UCSD-AML1 (cell line): ENCODE results near the gene DDX19B.
"Not testable (repeated sequence)": the region's sequence is repeated elsewhere in the genome, so short reads cannot be mapped to it uniquely, and the experiment has no call there.

ENCODE experiments used
- DNase-seq: peaks from one replicate; lab custom pipeline; 2025; ENCODE audit not compliant: unreplicated experiment; lab: John Stamatoyannopoulos, UW

The DDX19B gene

GRCh38 chr16:70348991-70349390 is 50.0 kb downstream of the DDX19B start:
- DNase-seq = no peak

- no peak for DNase-seq
These were observed 50.8 kb downstream of the DDX19B start for GRCh38 chr16:70349783-70350182.

DNA sequence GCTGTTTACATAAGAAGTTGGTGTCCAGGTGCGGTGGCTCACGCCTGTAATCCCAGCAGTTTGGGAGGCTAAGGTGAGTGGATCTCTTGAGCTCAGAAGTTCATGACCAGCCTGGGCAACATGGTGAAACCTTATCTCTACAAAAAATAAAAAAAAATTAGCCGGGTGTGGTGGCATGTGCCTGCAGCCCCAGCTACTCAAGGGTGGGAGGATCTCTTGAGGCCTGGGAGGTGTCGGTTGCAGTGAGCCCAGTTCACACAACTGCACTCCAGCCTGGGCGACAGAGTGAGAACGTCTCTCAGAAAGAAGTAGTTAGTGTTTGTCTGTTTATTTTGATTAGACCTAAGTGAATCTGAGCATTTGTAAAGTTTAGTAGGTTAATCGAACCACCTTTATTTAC is 60.6 kb downstream of the DDX19B start:
- no peak for DNase-seq

DNA sequence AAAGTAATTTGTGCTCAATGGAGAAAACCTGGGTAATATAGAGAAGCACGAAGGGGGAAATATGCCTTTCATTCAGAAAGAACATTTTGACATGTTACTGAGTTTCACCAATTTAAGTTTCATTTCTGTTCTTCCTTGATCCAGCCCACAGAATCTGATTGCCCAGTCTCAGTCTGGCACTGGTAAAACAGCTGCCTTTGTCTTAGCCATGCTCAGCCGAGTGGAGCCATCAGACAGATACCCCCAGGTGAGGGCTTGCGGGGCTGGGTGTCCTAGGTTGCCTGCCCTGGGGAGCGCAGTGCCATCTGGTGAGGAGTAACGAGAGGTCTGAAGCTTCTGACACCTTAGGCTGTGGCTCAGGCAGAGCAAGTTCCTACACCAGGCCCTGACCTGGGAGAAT is 65.4 kb downstream of the DDX19B start:
- no peak for DNase-seq

GRCh38 chr16:70370145-70370544 is 71.2 kb downstream of the DDX19B start:
- DNase-seq = not testable (repeated sequence)

DNA sequence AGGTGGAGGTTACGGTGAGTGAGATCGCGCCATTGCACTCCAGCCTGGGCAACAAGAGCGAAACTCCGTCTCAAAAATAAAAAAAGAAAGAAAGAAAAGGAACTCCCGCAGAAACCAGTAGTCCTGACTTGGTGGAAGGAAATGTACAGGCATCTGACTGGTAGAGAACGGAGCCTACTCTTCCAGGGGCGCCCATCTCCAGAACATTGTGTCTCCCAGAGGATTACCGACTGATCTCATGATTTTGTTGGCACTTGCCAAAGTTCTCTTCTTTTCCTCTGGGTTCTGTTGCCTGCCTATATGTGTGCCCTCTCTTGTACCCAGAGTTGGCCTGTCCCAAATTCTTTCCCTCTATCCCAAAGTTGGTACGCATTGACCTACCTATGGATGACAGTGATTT is 71.9 kb downstream of the DDX19B start:
- no peak for DNase-seq

DNA sequence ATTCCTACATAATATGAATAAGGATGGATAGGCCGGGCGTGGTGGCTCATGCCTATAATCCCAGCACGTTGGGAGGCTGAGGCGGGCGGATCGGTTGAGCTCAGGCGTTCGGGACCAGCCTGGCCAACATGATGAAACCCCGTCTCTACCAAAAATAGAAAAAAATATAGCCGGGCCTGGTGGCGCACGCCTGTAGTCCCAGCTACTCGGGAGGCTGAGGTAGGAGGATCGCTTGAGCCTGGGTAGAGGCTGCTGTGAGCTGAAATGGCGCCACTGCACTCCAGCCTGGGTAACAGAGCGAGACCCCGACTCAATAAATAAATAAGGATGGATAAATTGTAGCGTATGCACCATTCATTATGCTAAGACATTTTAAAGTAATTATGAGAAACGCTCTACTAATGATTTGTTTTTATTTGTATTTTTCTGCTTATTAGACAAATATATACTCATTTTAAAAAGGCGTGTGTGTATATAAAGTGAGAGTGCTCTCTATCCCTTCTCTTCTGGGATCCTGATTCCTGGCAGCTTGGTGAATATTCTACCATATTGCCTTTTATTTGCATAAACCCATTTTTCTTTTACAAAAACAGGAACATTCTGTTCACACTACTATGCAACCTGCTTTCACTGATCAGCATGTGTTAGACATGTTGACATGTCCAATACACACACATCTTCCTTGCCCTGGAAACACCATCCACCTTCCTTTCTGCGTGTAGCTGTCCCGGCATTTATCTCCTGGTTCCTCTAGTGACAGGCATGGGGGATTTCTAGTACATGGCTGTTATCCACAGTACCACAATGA is 74.1 kb downstream of the DDX19B start:
- DNase-seq = no peak

DNA sequence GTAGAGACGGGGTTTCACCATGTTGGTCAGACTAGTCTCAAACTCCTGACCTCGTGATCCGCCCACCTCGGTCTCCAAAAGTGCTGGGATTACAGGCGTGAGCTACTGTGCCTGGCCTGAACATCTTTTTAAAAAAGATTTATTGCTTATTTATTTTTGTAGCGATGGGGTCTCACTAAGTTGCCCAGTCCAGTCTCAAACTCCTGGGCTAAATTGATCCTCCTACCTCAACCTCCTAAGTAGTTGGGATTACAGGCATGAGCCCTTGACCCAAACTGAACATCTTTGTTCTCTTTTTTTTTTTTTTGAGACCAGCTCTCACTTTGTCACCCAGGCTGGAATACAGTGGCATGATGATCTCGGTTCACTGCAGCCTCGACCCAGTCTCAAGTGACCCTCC is 75.2 kb downstream of the DDX19B start:
- DNase-seq = no peak

- DNase-seq = no peak
These were observed 76.9 kb downstream of the DDX19B start for GRCh38 chr16:70375636-70376611.

GRCh38 chr16:70377782-70378181 is 78.8 kb downstream of the DDX19B start:
- no peak for DNase-seq

- DNase-seq = no peak
These were observed 80.0 kb downstream of the DDX19B start for GRCh38 chr16:70378869-70379493.

GRCh38 chr16:70380248-70380918 is 81.4 kb downstream of the DDX19B start:
- peak; percentile 64 for DNase-seq

- DNase-seq = peak; percentile 94
These were observed 82.1 kb downstream of the DDX19B start for GRCh38 chr16:70380919-70381603.

- DNase-seq = no peak
These were observed 82.8 kb downstream of the DDX19B start for GRCh38 chr16:70381604-70382342.

DNA sequence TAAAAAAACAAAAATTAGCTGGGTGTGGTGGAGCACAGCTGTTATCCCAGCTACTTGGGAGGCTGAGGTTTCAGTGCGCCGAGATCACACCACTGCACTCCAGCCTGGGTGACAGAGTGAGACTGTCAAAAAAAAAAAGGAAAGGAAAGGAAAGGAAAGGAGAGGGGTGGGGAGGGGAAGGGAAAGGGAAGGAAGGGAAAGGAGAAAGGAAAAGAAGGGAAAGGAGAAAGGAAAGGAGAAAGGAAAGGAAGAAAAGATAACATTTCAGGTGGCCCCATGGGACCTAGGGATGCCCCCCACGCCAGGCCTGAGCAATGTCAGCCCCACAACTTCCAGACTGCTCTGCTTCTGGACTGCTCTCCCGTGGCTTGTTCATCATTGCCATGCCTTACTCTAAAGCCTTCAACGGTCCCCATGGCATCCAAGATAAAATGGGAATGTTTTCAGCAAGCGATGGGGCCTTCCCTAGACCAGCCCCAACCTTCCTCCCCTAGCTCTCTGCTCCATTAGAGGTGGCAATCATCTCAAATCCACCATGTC is 84.5 kb downstream of the DDX19B start:
- no peak for DNase-seq
